GM12891 (cell line): ENCODE data around the gene ACAD9.

Source experiments
- POLR2A ChIP-seq: IDR thresholded peaks from 2 replicates; pipeline ENCODE4 v1.6.1; 2011; ENCODE audit warnings: low read depth, low read length, control low read depth
- POLR2AphosphoS5 ChIP-seq: IDR thresholded peaks from 2 replicates; pipeline ENCODE4 v1.6.1; 2011; ENCODE audit warnings: low read depth, low read length, control low read depth
- TAF1 ChIP-seq: IDR thresholded peaks from 2 replicates; pipeline ENCODE4 v1.6.1; 2011; ENCODE audit warnings: low read depth, low read length, control low read depth

DNA sequence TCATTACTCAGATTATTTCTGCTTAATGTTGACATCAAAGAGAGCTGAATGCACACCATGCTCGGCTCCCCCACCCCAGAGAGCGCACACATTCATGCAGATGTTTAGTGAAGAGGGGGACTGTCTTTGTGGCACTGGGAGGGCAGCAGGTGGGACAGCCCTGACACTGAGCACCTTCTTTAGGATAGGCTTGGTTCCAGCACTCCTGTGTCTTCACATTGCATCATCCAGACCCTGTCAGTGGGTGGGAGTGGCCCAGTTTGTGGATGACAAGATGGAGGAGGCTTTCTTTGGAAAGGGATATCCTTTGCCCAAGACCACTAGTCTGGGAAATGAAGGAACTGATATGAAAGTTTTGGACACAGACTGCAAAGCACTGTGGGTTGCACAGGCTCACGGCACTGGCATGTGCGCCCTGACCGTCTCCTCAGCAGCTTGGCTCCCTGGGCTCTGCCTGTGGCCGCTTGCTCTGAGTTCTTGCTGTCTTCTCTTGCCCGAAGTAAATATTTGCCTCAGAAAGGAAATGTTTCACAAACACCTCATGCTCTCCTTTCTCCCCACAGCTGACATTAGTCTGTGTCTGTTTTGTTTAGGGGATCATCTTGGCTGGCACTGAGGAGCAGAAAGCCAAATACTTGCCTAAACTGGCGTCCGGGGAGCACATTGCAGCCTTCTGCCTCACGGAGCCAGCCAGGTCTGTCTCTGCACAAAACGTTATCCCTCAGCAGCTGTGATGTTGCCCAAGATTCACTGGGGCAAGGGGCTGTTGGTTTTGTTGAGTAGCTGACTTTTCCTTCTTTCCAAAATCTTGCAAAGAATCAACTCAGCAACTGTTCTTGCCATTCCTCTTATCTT lies 16.6 kb downstream of the ACAD9 start:
- TF ChIP-seq POLR2AphosphoS5: no peak
- no peak for TF ChIP-seq TAF1
- no peak for TF ChIP-seq POLR2A
